ENCODE data around the gene SLC6A9. TPM values are rescaled to one million over a fixed set of nuclear protein-coding genes. Genes with fewer than 3 reads are reported as not detected.
A peak's percentile ranks its signal among the peaks of the same experiment; 100 is the strongest.

The SLC6A9 gene
- total and polyA plus RNA-seq, 4 experiments from 2014 or later: 0.75 to 0.84 TPM; not detected in 2

- Mint-ChIP-seq H3K36me3 (peaks cover 0 to 2% of the 10 kb centered on the region in 2 donors), H3K27ac (peak overlapping the region; percentile 79 to 97 (median 96)), H3K9me3 (no peaks in the 10 kb centered on the region), H3K4me1 (peaks cover 17 to 39% (median 26%) of the 10 kb centered on the region in 4 donors), H3K27me3 (no peaks in the 10 kb centered on the region), H3K4me3 (peak overlapping the region; percentile 88 to 98 (median 96))
- ChIA-PET POLR2A (ENCODE audit: partially characterized antibody) (interaction anchor here (0.8 to 2.3 kb wide), 5 partner anchors 37 to 603 kb away, joined by 3 to 6 read pairs (median 5); partner anchors contain the start of genes IPO13 and KDM4A), CTCF (ENCODE audit: partially characterized antibody) (interaction anchor here (1.5 to 11.7 kb wide), 2 partner anchors 26 to 266 kb away, joined by 3 to 225 read pairs; no protein-coding TSS in a partner anchor)
- intact Hi-C loops (cut with micrococcal nuclease): no loop called here
- no peak for DNase-seq
- H3K27ac ChIP-seq (ENCODE audit: low read depth, low read length): peak overlapping the region; percentile 64
- no peaks in the 10 kb centered on the region for H3K36me3 ChIP-seq (ENCODE audit: insufficient read depth, low read length)
- H3K4me1 ChIP-seq (ENCODE audit: insufficient read depth, low read length): peaks cover 18% of the 10 kb centered on the region
- no peaks in the 10 kb centered on the region for H3K27me3 ChIP-seq (ENCODE audit: insufficient read depth, low read length)
- peak overlapping the region; percentile 66 to 69 for H3K4me3 ChIP-seq (ENCODE audit: low read length in 2 of 2)
- no peaks in the 10 kb centered on the region for H3K9me3 ChIP-seq (ENCODE audit: control insufficient read depth in 1 of 2, low read length in 2 of 2)
Measured at GRCh38 chr1:44029260-44029910, 1.9 kb downstream of the SLC6A9 start.

- Histone ChIP-seq H3K9me3 (ENCODE audit: control insufficient read depth in 1 of 2, low read length in 2 of 2) (no peaks in the 10 kb centered on the region), H3K27ac (ENCODE audit: low read depth, low read length) (no peak overlapping the region), H3K36me3 (ENCODE audit: insufficient read depth, low read length) (no peaks in the 10 kb centered on the region), H3K4me3 (ENCODE audit: low read length in 2 of 2) (no peak overlapping the region), H3K27me3 (ENCODE audit: insufficient read depth, low read length) (no peaks in the 10 kb centered on the region), H3K4me1 (ENCODE audit: insufficient read depth, low read length) (peaks cover 15% of the 10 kb centered on the region)
- ChIA-PET CTCF (ENCODE audit: partially characterized antibody) (interaction anchor here (1.0 to 11.7 kb wide), 3 partner anchors 9 to 494 kb away, joined by 3 to 225 read pairs (median 12); no protein-coding TSS in a partner anchor), POLR2A (ENCODE audit: partially characterized antibody) (no interaction called here)
- peaks cover 0 to 2% of the 10 kb centered on the region in 2 donors for H3K36me3 Mint-ChIP-seq
- H3K27ac Mint-ChIP-seq: no peak overlapping the region
- peaks cover 12 to 33% (median 22%) of the 10 kb centered on the region in 4 donors for H3K4me1 Mint-ChIP-seq
- no peaks in the 10 kb centered on the region for H3K9me3 Mint-ChIP-seq
- no peaks in the 10 kb centered on the region for H3K27me3 Mint-ChIP-seq
- no peak for DNase-seq
- H3K4me3 Mint-ChIP-seq: no peak overlapping the region
- intact Hi-C loops (cut with micrococcal nuclease): no loop called here
Measured at GRCh38 chr1:44027320-44027719, 3.9 kb downstream of the SLC6A9 start.

GRCh38 chr1:44025816-44026215, 5.4 kb downstream of the SLC6A9 start:
- Mint-ChIP-seq H3K36me3 (no peaks in the 10 kb centered on the region), H3K4me1 (peaks cover 10 to 21% (median 15%) of the 10 kb centered on the region in 4 donors), H3K9me3 (no peaks in the 10 kb centered on the region), H3K27ac (no peak overlapping the region), H3K27me3 (peaks cover 0 to 2% of the 10 kb centered on the region in 2 donors), H3K4me3 (peak overlapping the region in 1 of 8 donors; percentile 11)
- POLR2A ChIA-PET (ENCODE audit: partially characterized antibody): no interaction called here
- H3K4me3 ChIP-seq (ENCODE audit: low read length in 2 of 2): no peak overlapping the region
- no peaks in the 10 kb centered on the region for H3K27me3 ChIP-seq (ENCODE audit: insufficient read depth, low read length)
- CTCF ChIA-PET (ENCODE audit: partially characterized antibody): interaction anchor here (2.8 kb wide), 1 partner anchor 11 kb away, joined by 12 read pairs; no protein-coding TSS in a partner anchor
- no peak overlapping the region for H3K27ac ChIP-seq (ENCODE audit: low read depth, low read length)
- H3K4me1 ChIP-seq (ENCODE audit: insufficient read depth, low read length): peaks cover 9% of the 10 kb centered on the region
- H3K9me3 ChIP-seq (ENCODE audit: control insufficient read depth in 1 of 2, low read length in 2 of 2): no peaks in the 10 kb centered on the region
- intact Hi-C loops (cut with micrococcal nuclease): no loop called here
- H3K36me3 ChIP-seq (ENCODE audit: insufficient read depth, low read length): no peaks in the 10 kb centered on the region
- DNase-seq: no peak

- intact Hi-C loops (cut with micrococcal nuclease): no loop called here
- Histone ChIP-seq H3K9me3 (ENCODE audit: control insufficient read depth in 1 of 2, low read length in 2 of 2) (no peaks in the 10 kb centered on the region), H3K27me3 (ENCODE audit: insufficient read depth, low read length) (no peaks in the 10 kb centered on the region), H3K27ac (ENCODE audit: low read depth, low read length) (no peak overlapping the region), H3K4me1 (ENCODE audit: insufficient read depth, low read length) (peaks cover 9% of the 10 kb centered on the region), H3K4me3 (ENCODE audit: low read length in 2 of 2) (no peak overlapping the region), H3K36me3 (ENCODE audit: insufficient read depth, low read length) (no peaks in the 10 kb centered on the region)
- Mint-ChIP-seq H3K4me3 (no peak overlapping the region), H3K9me3 (no peaks in the 10 kb centered on the region), H3K27ac (peak overlapping the region in 2 of 7 donors; percentile 1 to 13), H3K4me1 (peaks cover 10 to 21% (median 15%) of the 10 kb centered on the region in 4 donors), H3K36me3 (no peaks in the 10 kb centered on the region), H3K27me3 (peaks cover 0 to 2% of the 10 kb centered on the region in 2 donors)
- CTCF ChIA-PET (ENCODE audit: partially characterized antibody): interaction anchor here (0.9 kb wide), 1 partner anchor 12 kb away, joined by 3 read pairs; no protein-coding TSS in a partner anchor
- POLR2A ChIA-PET (ENCODE audit: partially characterized antibody): no interaction called here
- DNase-seq: no peak
Measured at GRCh38 chr1:44024903-44025525, 6.2 kb downstream of the SLC6A9 start.

- H3K36me3 ChIP-seq (ENCODE audit: insufficient read depth, low read length): no peaks in the 10 kb centered on the region
- Mint-ChIP-seq H3K27ac (no peak overlapping the region), H3K27me3 (peaks cover 0 to 2% of the 10 kb centered on the region in 2 donors), H3K9me3 (no peaks in the 10 kb centered on the region), H3K4me1 (peaks cover 5 to 14% (median 9%) of the 10 kb centered on the region in 4 donors), H3K4me3 (no peak overlapping the region), H3K36me3 (no peaks in the 10 kb centered on the region)
- CTCF ChIA-PET (ENCODE audit: partially characterized antibody): interaction anchor here (0.9 to 3.1 kb wide), 2 partner anchors 12 to 19 kb away, joined by 3 to 18 read pairs; no protein-coding TSS in a partner anchor
- no peaks in the 10 kb centered on the region for H3K27me3 ChIP-seq (ENCODE audit: insufficient read depth, low read length)
- H3K9me3 ChIP-seq (ENCODE audit: control insufficient read depth in 1 of 2, low read length in 2 of 2): no peaks in the 10 kb centered on the region
- POLR2A ChIA-PET (ENCODE audit: partially characterized antibody): no interaction called here
- no peak overlapping the region for H3K27ac ChIP-seq (ENCODE audit: low read depth, low read length)
- no peak for DNase-seq
- H3K4me3 ChIP-seq (ENCODE audit: low read length in 2 of 2): no peak overlapping the region
- intact Hi-C loops (cut with micrococcal nuclease): no loop called here
- H3K4me1 ChIP-seq (ENCODE audit: insufficient read depth, low read length): peaks cover 4% of the 10 kb centered on the region
Measured at GRCh38 chr1:44024031-44024902, 7.0 kb downstream of the SLC6A9 start.

DNA sequence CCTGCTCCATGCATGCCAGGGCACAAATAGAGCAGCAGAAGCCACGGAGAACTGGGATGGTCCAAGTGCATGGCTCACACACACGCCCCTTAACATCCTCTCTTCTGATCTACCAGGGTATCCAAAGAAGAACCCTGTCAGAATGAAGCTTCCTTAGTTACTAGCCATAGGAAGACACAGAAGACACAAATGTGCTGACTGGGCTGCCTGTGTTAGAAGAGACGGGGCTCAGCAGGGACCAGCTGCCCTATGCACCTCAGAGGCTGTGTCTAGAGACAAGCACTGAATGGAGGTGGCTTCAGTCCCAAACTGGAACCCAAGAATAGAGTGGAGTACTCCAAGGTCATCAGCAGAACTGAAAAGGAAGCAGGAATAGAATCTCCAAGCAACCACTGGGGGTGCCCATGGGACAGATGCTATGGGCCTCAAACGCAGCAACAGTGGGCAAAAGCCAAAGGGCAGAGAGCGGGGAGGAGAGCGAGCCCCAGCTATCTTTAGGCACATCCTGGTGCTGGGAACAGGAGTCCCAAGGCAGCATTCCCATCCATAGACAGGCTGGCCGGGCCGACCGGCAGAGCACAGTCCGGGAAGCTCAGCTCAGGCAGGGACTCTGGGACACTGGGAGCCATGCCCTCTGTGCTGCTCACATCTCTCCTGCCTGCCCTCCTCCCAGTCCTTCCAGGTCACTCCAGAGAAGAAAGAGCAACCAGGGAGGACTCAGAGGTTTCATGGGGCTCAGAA, 9.5 kb downstream of the SLC6A9 start:
- CTCF ChIA-PET (ENCODE audit: partially characterized antibody): interaction anchor here (1.4 to 3.1 kb wide), 4 partner anchors 12 to 87 kb away, joined by 3 to 18 read pairs (median 8); no protein-coding TSS in a partner anchor
- H3K36me3 Mint-ChIP-seq: no peaks in the 10 kb centered on the region
- POLR2A ChIA-PET (ENCODE audit: partially characterized antibody): no interaction called here
- peaks cover 0 to 2% of the 10 kb centered on the region in 2 donors for H3K27me3 Mint-ChIP-seq
- Histone ChIP-seq H3K27me3 (ENCODE audit: insufficient read depth, low read length) (no peaks in the 10 kb centered on the region), H3K9me3 (ENCODE audit: control insufficient read depth in 1 of 2, low read length in 2 of 2) (no peaks in the 10 kb centered on the region), H3K4me3 (ENCODE audit: low read length in 2 of 2) (no peak overlapping the region), H3K27ac (ENCODE audit: low read depth, low read length) (no peak overlapping the region), H3K36me3 (ENCODE audit: insufficient read depth, low read length) (no peaks in the 10 kb centered on the region), H3K4me1 (ENCODE audit: insufficient read depth, low read length) (no peaks in the 10 kb centered on the region)
- H3K4me1 Mint-ChIP-seq: no peaks in the 10 kb centered on the region
- H3K9me3 Mint-ChIP-seq: no peaks in the 10 kb centered on the region
- intact Hi-C loops (cut with micrococcal nuclease): no loop called here
- no peak overlapping the region for H3K4me3 Mint-ChIP-seq
- DNase-seq: no peak
- H3K27ac Mint-ChIP-seq: no peak overlapping the region
